HG02642 (cell line): ENCODE measurements around the gene RNMT.
"Not testable (repeated sequence)": the region's sequence is repeated elsewhere in the genome, so short reads cannot be mapped to it uniquely, and the experiment has no call there.

Experiments used
- ATAC-seq: cut with Tn5 transposase; IDR thresholded peaks from one replicate; pipeline ENCODE4 v1.9.1; 2021; ENCODE audit warnings: mild to moderate bottlenecking; ENCODE audit not compliant: unreplicated experiment, poor library complexity

RNMT gene

GRCh38 chr18:13726232-13726971, at the start of gene RNMT, which contains the start of gene FAM210A:
RNMT (plus strand) TSS chr18:13726673; CDS start chr18:13731518, 4,845 bp downstream.
FAM210A (minus strand) TSS chr18:13726558; CDS start chr18:13682077, 44,481 bp downstream.
- peak; percentile 93 for ATAC-seq

GRCh38 chr18:13677350-13677749, 49.1 kb upstream of the RNMT start:
- not testable (repeated sequence) for ATAC-seq

GRCh38 chr18:13680612-13681011, 45.9 kb upstream of the RNMT start:
- ATAC-seq: no peak

- ATAC-seq: no peak
Observed at GRCh38 chr18:13681701-13682100, 44.8 kb upstream of the RNMT start.

- no peak for ATAC-seq
Observed at GRCh38 chr18:13684546-13684945, 41.9 kb upstream of the RNMT start.

- no peak for ATAC-seq
Observed at GRCh38 chr18:13688191-13689136, 38.0 kb upstream of the RNMT start.

GRCh38 chr18:13690060-13690459, 36.4 kb upstream of the RNMT start:
- ATAC-seq: not testable (repeated sequence)

GRCh38 chr18:13695337-13695736, 31.1 kb upstream of the RNMT start:
- ATAC-seq: not testable (repeated sequence)

- no peak for ATAC-seq
Observed at GRCh38 chr18:13696961-13697360, 29.5 kb upstream of the RNMT start.

- no peak for ATAC-seq
Observed at GRCh38 chr18:13700153-13700552, 26.3 kb upstream of the RNMT start.

GRCh38 chr18:13703899-13704298, 22.6 kb upstream of the RNMT start:
- ATAC-seq: no peak

- ATAC-seq: no peak
Observed at GRCh38 chr18:13710414-13710831, 16.1 kb upstream of the RNMT start.

GRCh38 chr18:13712400-13713131, 13.9 kb upstream of the RNMT start:
- no peak for ATAC-seq

GRCh38 chr18:13713455-13714055, 12.9 kb upstream of the RNMT start:
- ATAC-seq: no peak

GRCh38 chr18:13715330-13715729, 11.1 kb upstream of the RNMT start:
- no peak for ATAC-seq

GRCh38 chr18:13716916-13717315, 9.6 kb upstream of the RNMT start:
- no peak for ATAC-seq

GRCh38 chr18:13720123-13720522, 6.3 kb upstream of the RNMT start:
- ATAC-seq: no peak

- ATAC-seq: no peak
Observed at GRCh38 chr18:13720847-13721246, 5.6 kb upstream of the RNMT start.

- ATAC-seq: no peak
Observed at GRCh38 chr18:13725566-13726231, 774 bp upstream of the RNMT start.

- peak; percentile 20 for ATAC-seq
Observed at GRCh38 chr18:13726972-13727331, 479 bp downstream of the RNMT start.
